C1 segment of cervical spinal cord (tissue), 14 donors: Measurements from ENCODE around the gene BMPER.

Source experiments
- DNase-seq, 14 donors: peaks; one replicate each; lab custom pipeline; 2025; lab: John Stamatoyannopoulos, UW

Gene BMPER

DNA sequence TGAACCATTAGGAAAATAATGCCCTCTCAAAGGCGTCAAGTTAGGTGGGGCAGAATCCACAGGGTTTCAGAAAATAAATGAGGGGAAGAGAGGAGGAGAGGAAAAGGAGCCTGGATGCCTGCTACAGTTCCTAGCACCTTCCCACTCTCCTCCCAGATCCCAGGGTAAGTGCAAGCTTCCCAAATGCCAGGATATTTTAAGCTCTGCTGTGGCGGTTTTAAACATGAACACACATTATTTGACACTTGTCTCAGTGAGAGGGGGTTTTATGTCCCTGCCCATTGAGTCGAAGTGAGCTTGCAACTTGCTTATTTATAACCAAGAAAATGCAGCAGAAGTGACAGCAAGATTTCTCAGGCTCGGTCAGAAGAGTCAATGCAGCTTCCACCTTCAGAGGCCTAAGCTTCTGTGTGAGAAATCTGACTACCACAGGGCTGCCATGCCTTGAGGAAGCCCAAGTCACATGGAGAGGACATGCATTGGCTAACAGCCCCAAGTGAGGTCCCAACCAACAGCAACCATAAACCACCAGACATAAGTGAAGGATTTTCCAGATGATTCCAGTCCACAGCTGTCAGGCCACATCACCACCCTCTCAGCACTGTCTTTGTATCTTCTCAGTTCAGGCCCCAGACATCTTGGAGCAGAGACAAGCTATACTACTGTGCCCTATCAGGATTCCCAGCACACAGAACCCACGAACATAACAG, 17.9 kb upstream of the BMPER start:
- no peak for DNase-seq

DNA sequence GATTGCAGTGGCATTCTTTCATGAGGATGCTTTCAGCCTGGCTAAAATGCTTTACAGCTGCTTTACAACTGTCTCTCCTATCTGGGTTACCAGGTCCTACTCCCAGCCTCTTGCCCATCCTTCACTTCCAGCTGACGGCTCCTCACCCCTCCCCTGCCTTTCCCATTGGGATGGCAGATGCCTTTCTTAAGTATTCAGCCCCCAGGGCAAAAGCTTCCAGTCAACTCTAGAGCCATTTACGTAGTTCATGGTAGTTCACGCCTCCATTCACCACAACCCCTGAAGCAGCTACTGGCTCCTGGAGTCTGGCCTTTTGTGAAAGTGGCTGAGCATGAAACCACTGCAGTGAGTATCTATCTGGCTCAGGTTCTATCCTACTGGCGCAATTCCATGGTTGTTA, 17.2 kb upstream of the BMPER start:
- no peak for DNase-seq

DNA sequence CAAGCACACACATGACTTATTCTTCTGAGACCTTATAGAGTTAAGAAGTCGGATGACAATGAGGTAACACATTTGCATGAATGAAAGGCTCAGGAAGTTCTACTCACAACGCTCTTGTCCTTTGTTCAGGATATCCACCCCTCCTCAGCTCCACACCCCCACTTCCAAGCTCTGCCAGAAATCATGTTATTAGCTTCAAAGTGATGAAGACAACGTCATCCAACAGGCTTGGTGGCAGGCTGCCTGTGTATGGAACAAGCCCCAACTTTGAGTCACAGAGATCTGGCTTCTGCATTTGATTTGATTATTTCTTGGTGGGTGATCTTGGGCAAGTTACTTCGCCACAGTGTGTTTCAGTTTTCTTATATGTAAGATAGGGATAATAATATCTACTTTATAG, 12.4 kb upstream of the BMPER start:
- DNase-seq = no peak

DNA sequence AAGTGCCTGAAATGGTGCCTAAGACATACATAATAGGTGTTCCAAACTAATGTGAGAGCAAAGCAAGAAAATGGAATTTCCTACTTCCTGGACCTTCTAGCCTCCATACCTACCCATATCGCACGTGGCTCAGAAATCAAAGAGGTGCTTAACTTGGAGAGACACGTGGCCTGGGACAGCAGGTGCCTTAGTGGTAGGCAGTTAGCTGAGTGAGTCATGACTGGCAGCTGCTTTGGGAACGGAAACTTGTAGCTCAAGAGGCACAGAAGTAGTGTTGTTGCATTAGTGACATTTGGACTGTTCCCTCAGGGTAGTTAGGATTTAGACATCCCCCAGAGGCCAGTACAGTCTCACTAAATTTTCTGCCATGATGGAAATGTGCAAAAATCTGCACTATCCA, 12.0 kb upstream of the BMPER start:
- DNase-seq = no peak

DNA sequence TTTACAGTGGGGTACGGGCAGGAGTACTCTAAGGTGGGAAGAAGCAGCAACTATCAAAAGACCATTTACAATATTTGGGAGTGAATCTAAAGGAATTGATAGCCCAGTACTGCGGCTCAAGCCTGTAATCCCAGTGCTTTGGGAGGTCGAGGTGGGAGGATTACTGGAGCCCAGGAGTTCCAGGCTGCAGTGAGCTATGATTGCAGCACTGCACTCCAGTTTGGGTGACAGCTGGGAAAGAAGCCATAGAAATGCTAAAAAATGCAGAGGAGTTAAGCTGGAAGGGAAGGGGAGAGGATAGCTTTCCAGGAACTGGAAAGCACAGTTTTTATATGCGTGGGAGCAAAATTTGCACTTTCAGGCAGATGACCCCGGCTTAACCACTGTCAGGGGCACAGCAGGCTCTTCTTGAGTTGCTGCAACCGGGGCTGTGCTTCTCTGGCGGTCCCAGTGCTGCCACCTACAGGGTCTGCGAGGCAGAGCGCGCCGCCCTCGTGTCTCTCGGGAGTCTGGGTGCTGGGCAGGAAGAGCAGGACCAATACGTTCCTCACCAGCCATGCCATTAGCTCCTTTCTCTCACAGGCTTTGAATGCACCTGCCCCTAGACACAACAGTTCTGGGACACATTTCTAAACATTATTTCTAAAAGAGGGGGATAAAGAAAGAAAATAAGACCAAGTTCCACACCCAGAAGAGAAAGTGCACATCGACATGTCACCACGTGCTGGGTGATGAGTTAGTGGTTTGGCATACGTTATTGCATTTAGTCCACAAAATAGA, 10.1 kb upstream of the BMPER start:
- peak in 13 of 14 donors; percentile 13 to 78 (median 55) for DNase-seq

DNA sequence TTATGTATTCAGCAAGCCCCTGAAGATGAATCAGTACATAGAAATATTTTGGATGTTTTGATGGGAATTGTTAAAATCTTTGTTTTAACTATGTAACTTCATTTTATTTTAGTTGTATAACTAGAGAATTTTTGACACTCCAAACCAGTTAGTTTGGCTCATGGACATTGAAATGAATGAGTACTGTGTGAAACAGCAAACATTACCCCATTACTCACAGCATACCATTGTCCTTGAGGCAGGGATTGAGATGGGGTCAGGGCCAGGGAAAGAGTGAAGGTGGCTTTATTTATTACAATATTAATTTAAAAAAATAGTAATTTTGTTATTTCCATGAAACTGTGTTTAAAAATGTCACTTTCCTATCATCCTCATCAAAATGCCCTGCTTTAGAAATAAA, 4.8 kb upstream of the BMPER start:
- no peak for DNase-seq

DNA sequence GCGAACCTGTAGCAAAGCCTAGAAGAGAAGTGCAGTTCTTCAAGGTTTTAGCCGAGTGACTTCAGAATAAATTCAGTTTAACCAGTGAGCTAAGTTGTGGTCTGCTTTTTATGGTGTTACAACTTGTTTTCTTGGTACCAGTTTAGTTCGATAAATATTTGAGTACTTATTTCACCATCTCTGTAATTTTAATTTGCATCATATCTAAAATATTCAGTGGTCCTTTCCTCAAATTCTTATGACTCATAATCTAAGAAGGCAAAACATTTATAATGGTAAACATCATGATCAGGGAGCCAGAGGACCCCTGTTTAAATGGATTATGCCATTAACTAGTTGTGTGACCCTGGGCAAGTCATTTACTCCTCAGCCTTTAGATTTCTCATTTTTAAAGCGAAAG, 4.1 kb upstream of the BMPER start:
- DNase-seq = no peak

DNA sequence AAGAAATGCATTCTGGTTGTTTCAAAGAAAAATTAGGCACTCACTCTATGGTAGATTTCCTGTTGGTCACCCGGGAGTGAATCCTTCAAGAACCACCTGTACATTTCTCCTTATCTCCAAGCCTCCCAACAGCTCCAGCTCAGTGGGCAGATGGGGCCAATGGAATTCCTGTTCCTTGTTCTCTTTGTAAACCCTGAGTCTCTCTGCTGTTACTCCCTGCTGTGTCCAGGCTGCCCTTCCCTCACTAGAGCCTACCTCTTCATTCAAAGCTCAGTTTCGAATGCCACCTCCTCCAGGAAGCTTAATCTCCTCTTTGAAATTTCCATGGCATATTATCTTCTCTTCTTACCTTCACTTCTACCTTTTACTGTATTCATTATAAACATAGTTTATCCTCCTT, 3.5 kb upstream of the BMPER start:
- DNase-seq = no peak

DNA sequence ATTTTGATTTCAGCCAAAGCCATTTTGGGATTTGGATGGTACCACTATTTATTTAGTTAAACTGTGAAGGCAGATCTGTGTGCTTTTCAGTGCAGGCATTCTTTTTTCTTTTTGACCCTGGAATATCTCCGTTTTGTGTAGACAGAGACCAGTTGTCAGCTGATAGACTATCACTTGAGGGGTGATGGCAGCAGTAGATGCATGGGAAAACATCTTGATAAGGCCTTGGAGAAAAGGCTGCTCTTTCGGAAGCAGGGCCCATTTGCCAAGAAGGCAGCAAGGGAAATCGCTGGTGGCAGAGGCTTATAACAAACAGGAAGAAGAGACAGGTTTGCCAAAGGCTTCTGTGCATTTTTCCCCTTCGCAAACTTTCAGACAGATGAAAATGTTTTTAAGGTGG, 2.6 kb upstream of the BMPER start:
- peak in 1 of 14 donors; percentile 36 for DNase-seq

DNA sequence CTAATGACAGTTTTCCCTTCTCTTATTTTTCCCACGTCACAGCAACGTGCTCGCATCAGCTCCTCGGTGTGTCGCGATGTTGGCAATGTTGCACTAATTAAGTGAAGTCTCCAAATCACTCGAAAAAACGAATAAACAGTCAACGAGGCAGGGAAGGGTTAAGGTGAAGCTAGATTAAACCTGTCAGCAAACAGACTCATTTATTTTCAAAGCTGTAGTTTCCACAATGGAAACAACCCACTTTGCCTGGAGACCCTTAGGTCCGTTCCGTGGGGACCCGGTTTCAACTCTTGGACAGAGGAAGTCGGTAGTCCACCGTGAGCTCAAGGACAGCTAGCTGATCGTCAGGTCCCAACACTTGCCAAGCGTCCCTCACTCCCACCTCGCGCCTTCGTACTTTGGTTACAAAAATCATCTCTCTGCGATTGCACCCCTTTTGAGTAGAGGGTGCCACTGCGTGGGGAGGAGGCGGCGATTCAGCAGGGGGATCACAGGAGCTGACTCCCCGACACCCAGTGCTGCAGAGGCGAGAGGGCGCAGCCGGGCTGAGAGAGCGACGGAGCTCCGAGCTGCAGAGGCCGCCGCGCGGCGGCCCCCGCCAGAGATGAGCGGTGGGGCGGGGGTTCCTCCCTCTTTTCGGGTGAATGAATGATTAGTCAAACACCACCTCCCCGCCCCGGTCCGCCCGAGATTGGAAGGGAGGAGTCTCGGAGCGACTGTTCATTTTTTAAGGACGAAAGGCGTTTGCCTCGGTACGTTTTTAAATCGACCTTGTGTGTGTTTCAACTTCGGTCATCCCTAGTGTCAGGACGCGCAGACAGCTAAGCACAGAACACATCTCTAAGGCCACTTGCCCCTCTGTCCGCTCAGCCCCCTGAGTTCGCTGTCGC, 1.3 kb upstream of the BMPER start:
- DNase-seq = peak in 8 of 14 donors; percentile 8 to 82 (median 26)

DNA sequence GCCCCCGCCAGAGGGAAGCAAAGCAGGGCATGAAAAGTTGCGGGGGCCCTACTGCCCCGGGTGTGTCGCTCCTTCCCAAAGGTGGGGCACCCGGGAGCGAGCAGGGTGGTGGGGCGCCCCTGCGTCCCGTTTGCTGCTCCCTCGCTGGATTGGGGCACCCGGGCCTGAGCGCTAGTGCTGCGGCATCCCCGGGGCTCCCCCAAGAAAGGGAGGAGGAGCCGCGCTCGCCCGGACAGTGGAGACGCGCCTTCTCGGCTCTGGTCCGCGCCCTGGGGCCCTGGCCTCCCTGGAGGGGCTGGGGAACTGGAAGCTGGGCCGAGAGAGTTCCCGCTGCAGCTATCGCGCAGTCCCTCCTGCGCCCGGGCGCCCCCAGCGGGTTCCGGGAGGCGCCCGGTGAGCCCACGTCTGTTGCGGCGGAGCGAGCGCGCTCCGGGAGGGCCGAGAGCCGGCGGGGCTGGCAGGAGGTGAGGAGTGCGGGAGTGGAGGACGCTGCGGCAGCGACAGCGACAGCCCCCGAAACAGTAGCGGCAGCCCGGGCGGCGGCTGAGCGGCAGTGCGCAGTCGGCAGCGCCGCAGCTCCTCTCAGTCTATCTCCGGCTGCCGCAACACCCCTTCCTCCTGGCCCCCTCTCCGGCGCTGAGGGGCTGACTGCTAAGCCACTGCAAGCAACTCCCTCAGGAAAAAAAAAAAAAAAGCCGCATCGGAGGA, 504 bp upstream of the BMPER start:
- peak in 4 of 14 donors; percentile 46 to 75 (median 52) for DNase-seq

DNA sequence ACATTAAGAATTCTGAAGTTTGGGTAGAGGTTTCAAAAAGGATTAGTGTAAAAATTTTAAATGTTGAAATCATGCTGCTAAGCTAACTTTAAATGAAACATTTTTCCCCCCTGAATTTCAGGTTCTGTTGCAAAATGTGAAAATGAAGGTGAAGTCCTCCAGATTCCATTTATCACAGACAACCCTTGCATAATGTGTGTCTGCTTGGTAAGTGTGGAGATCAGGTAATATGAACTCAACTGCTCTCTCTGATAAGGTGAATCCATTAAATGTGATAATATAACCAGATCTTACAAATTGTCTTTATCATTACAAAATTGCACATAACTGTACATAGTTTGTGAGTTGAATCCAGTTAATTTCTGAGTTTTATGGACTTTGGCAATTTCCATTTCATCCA, 1.4 kb downstream of the BMPER start:
- peak in 1 of 14 donors; percentile 21 for DNase-seq

DNA sequence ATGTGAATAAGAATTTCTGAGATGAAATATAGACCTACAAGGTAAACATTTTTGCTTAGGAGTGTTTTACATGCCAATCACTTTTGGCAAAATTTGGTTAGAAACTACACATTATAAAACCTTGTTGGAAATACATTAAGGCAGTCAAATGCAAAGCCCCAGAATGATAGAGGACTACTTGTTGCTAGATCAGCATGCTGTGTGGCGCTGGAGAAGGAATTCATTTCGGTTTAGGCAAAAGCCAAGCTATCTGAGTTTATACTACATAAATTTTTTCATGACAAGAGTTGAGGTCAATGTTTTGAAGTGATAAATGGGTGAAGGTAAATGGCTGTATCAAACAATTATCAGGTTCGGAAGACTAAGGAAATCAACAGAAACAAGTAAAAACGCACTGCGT, 2.3 kb downstream of the BMPER start:
- DNase-seq = peak in 1 of 14 donors; percentile 30

DNA sequence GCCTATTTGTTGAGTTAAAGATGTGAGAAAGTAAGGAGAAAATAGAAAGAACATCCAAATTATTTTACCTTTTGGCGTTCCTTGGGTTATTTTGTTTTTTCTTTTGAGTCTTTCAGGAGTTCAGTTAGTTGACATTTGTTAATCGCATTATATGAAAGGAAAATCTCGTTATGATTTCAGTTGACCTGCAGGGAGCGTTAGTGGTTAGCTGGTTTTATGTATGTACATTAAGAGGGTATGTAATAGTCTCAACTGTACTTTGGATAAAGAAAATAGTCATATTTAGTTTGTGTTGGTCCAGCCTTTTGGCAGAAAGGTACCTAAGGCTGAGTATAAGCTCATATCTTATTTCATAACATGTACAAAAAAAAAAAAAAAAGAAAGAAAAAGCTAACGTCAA, 4.0 kb downstream of the BMPER start:
- no peak for DNase-seq

DNA sequence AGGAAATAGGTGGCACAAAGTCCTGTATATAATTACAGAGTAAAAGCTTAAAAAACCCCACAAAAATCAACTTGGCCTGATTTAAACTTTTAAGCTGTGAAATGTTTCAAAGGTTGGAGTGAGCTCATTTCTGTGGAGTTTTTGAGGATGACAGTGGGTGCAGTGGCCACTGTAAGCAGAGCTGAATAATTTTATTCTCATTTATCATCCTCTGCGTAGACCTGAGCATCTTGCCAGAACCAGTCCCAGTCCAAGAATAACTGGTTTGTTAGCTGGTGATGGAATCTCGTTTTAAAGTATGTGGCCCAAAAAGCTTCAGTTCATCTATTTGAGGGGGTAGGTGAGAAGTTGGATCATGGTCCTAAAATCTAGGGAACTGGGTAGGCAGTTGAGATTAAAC, 4.4 kb downstream of the BMPER start:
- no peak for DNase-seq

DNA sequence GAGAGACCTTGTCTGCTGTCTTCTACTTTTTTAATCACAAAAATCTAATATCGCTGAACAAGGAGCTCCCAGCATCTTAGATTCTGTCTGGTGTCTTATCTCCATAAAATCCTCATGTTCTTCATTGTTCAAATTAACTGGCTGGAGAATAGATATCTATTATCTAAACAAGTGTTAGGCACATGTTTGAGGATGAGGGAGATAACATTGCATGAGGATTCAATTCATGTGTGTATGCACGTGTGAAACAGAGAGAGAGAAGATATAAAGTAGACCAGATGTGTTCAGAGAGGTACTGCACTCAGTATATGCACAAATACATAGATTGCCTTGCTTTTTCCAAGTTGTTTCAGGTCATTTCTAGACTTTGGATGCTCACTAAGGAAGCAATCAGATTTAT, 5.4 kb downstream of the BMPER start:
- DNase-seq = no peak

DNA sequence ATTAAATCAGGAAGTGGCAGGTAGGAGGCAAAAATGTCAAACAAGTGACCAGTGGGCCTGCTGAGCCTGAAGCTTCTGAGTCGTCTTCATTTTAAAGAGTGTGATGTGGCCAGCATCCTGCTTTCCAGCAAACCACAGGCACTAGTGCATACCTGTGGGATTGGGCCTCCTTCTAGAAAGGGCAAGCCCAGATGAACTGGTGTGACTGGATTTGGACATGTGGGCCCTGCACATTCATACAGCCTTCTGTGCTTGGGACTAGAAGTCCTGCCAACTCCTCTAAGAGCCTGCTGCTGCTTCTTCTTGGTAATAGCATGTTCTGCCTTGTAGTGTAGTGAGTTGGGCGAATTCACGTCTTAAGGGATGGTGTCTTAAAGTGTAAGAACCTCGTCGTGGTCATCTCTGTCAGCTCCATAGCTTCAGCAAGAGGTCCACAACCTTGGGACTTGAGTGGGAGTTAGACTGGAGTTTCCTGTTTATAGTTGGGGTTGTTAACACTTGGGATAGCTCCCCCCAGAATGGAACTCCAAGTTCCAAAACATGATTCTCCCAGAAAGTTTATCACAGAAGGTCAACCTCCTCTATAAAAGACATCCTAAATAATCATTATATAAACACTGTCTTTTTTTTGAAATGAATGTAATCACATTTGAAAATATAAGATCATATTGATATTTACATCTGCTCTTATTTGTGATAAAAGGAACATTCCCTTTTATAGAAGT, 11.2 kb downstream of the BMPER start:
- DNase-seq = peak in 1 of 14 donors; percentile 14

DNA sequence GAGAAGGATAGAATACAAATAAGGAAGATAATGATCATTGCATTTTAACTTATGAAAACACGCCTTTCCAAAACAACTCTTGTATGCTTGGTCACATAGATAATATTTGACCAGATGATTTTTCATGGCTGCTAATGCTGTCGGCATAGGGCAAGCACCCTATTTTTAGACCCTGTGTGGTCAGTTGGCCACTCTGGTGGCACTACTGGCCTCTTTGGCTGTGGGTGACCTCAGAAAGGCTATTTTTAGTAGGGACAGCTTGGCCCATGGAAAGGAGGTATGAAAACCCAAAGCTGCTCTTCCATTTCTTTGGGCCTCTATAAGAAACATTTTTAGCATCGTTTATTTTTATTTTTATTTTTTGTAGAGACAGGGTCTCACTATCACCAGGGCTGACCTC, 12.3 kb downstream of the BMPER start:
- DNase-seq = peak in 1 of 14 donors; percentile 42

DNA sequence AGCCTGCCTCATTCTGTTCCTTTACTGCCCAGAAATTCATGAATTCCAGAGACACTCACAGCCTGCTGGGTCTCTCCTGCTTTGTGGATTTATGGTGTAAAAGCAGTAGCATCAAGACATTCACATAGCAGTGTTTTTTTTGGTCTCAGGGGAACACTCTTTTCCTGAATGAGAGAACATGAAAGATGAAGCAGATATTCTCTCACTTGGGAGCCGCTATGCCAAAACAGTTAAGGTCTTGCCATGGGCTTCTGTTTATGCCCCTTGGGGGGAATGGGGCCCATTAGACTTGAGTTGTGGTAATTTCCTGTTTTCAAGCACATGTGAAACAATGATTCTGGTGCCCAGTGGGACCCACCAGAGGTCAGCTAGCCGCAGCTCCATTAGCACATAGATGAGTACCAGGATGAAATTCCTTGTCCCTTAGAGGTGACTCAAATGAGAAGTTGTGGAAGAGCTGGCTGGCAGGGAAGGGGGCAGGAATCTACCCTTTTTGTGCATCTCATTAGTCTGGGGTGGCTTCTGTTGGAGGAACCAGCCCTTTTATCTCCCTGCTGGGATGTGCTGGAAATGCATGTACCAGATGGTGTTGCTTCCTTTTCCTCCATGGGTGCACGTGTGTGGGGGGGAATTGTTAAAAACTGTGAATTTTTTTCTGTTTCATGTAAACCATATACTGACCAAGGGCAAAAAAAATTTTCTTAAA, 13.3 kb downstream of the BMPER start:
- DNase-seq = no peak

DNA sequence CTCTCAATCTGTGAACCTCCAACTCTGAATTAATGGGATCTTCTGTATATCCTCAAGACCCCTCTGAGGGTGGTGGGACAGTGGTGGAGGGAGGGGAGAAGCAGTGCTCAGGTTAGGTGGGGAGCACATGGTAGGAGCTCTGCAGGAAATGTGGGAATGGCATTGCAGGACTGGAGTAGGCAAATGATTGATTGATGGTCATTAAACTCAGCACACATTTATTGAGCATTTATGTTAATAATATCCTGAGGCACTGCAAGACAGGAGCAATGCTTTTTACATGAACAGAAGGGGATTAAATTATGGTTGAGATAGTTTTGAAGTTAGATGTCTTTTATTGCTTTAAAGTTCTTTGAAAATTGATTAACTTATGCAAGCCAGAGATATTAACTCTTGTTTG, 14.1 kb downstream of the BMPER start:
- no peak for DNase-seq
